Stimulated activated CD8-positive, alpha-beta memory T cell treated with anti-CD3 and anti-CD28 coated beads, Interleukin-2, amount 100 ng/mL, for 1 hour (primary cell): ENCODE data around the gene PIK3R6.

Source experiments
- DNase-seq, 2 donors: peaks; one replicate each; pipeline ENCODE4 v3.0.0-alpha.2; 2020; ENCODE audit warnings: low read depth in 2 of 2

The PIK3R6 gene

GRCh38 chr17:8798176-8798845, 69.2 kb downstream of the PIK3R6 start:
- no peak for DNase-seq

GRCh38 chr17:8797621-8798175, 69.8 kb downstream of the PIK3R6 start:
- DNase-seq: no peak

- no peak for DNase-seq
Measured at GRCh38 chr17:8794636-8795035, 72.8 kb downstream of the PIK3R6 start.

- no peak for DNase-seq
Measured at GRCh38 chr17:8793649-8794048, 73.8 kb downstream of the PIK3R6 start.

GRCh38 chr17:8792646-8793045, 74.8 kb downstream of the PIK3R6 start:
- no peak for DNase-seq

GRCh38 chr17:8791910-8792270, 75.6 kb downstream of the PIK3R6 start:
- no peak for DNase-seq

- DNase-seq: no peak
Measured at GRCh38 chr17:8791248-8791909, 76.1 kb downstream of the PIK3R6 start.

- DNase-seq: no peak
Measured at GRCh38 chr17:8789743-8790142, 77.7 kb downstream of the PIK3R6 start.

- no peak for DNase-seq
Measured at GRCh38 chr17:8788998-8789397, 78.5 kb downstream of the PIK3R6 start.

GRCh38 chr17:8785547-8786413, 81.7 kb downstream of the PIK3R6 start:
- DNase-seq: peak; percentile 26 to 28

- no peak for DNase-seq
Measured at GRCh38 chr17:8782176-8782575, 85.3 kb downstream of the PIK3R6 start.

GRCh38 chr17:8781776-8782175, 85.7 kb downstream of the PIK3R6 start:
- no peak for DNase-seq

GRCh38 chr17:8776881-8777280, 90.6 kb downstream of the PIK3R6 start:
- no peak for DNase-seq

- DNase-seq: no peak
Measured at GRCh38 chr17:8776248-8776647, 91.2 kb downstream of the PIK3R6 start.

- no peak for DNase-seq
Measured at GRCh38 chr17:8766731-8767130, 100.7 kb downstream of the PIK3R6 start.

GRCh38 chr17:8762012-8762411, 105.5 kb downstream of the PIK3R6 start:
- no peak for DNase-seq

GRCh38 chr17:8758137-8758596, 109.3 kb downstream of the PIK3R6 start, which contains the start of gene SPDYE4:
TSS of gene SPDYE4 (minus strand) at chr17:8758546. CDS start at chr17:8758382, 164 bp downstream.
- DNase-seq: no peak

GRCh38 chr17:8757189-8757588, 110.3 kb downstream of the PIK3R6 start:
- no peak for DNase-seq

GRCh38 chr17:8755590-8756255, 111.8 kb downstream of the PIK3R6 start:
- DNase-seq: no peak

- DNase-seq: no peak
Measured at GRCh38 chr17:8754890-8755289, 112.6 kb downstream of the PIK3R6 start.

GRCh38 chr17:8753976-8754440, 113.5 kb downstream of the PIK3R6 start:
- no peak for DNase-seq
